Muscle of leg (tissue), 11 donors: ENCODE measurements around the gene LRIT2. TPM values are rescaled to one million over a fixed set of nuclear protein-coding genes. Genes with fewer than 3 reads are reported as not detected.
A peak's percentile ranks its signal among the peaks of the same experiment; 100 is the strongest.
"Not testable (repeated sequence)": the region's sequence is repeated elsewhere in the genome, so short reads cannot be mapped to it uniquely, and the experiment has no call there.

Source experiments
- DNase-seq: peaks from one replicate; pipeline ENCODE4 v3.0.0; 2013
- H3K27ac ChIP-seq: one replicate; pipeline ENCODE4 v1.5.1; 2013; ENCODE audit warnings: mild to moderate bottlenecking, low read length, control low read depth
- H3K27me3 ChIP-seq: one replicate; pipeline ENCODE4 v1.6.1; 2013; ENCODE audit warnings: low read length; ENCODE audit not compliant: control insufficient read depth, insufficient read depth
- H3K36me3 ChIP-seq: one replicate; pipeline ENCODE4 v1.6.1; 2013; ENCODE audit warnings: low read length; ENCODE audit not compliant: control insufficient read depth, insufficient read depth
- H3K4me1 ChIP-seq: one replicate; pipeline ENCODE4 v1.6.1; 2013; ENCODE audit warnings: low read length; ENCODE audit not compliant: control insufficient read depth, insufficient read depth
- H3K4me3 ChIP-seq: one replicate; pipeline ENCODE4 v1.5.1; 2013; ENCODE audit warnings: low read length, control low read depth
- H3K9me3 ChIP-seq: replicated peaks from 2 replicates; pipeline ENCODE4 v1.6.1; 2013; ENCODE audit warnings: low read depth, low read length; ENCODE audit not compliant: control insufficient read depth
- WGBS: methylation state at CpG from one replicate; pipeline ENCODE4 v1.1.5; 2013; ENCODE audit warnings: missing lambda C conversion rate; ENCODE audit not compliant: insufficient coverage; 5-methylcytosine and 5-hydroxymethylcytosine counted together
- polyA plus RNA-seq, 8 donors: library from polyadenylated mRNA; unstranded; fragments of 120-200 nt; gene quantifications; one replicate each; pipeline versions ENCODE4 v1.2.1 to v1.2.3, GENCODE V29; 2013; ENCODE audit warnings: inconsistent platforms in 1 of 8, low replicate concordance in 1 of 8; ENCODE audit not compliant: insufficient read length in 8 of 8, insufficient read depth in 1 of 8
- total RNA-seq: library from RNA; stranded (reverse); fragments of 120-200 nt; gene quantifications from one replicate; pipeline ENCODE4 v1.2.4, GENCODE V29; 2013

LRIT2 gene
- total and polyA plus RNA-seq, 9 donors: not detected

- Histone ChIP-seq H3K9me3 (no peaks in the 10 kb centered on the region), H3K4me3 (no peak overlapping the region), H3K4me1 (no peaks in the 10 kb centered on the region), H3K27me3 (no peaks in the 10 kb centered on the region), H3K36me3 (no peaks in the 10 kb centered on the region), H3K27ac (no peak overlapping the region)
- no peak for DNase-seq
- 62% methylated on average over 11 of the region's 11 CpGs for WGBS
These were observed 39.7 kb downstream of the LRIT2 start for GRCh38 chr10:84185526-84186175.

- H3K4me1 ChIP-seq: peaks cover under 1% of the 10 kb centered on the region
- no peak overlapping the region for H3K4me3 ChIP-seq
- no peak for DNase-seq
- no peaks in the 10 kb centered on the region for H3K36me3 ChIP-seq
- H3K27me3 ChIP-seq: no peaks in the 10 kb centered on the region
- H3K27ac ChIP-seq: no peak overlapping the region
- 50% methylated on average over 2 of the region's 4 CpGs for WGBS
- no peaks in the 10 kb centered on the region for H3K9me3 ChIP-seq
These were observed 40.8 kb downstream of the LRIT2 start for GRCh38 chr10:84184517-84184916.

DNA sequence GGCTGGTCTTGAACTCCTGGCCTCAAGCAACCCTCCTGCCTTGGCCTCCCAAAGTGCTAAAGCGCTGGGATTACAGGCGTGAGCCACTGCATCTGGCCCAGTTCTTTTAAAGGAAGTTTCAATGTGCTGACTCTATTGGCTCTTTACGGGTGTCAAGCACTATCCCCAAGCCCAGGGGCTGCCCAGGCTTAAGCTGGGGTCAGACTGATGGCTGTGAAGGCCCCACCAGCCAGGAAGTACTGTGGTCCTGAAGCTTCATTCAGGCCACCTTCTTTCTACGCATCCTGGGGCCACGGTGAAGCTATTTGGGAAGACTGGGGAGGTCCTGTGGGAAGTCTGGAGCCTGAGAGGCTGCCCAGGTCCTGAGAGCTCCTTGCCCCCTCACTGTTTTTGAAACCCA is 43.7 kb downstream of the LRIT2 start:
- no peak overlapping the region for H3K27ac ChIP-seq
- H3K4me1 ChIP-seq: peaks cover 7% of the 10 kb centered on the region
- no peak for DNase-seq
- no peaks in the 10 kb centered on the region for H3K36me3 ChIP-seq
- no peaks in the 10 kb centered on the region for H3K27me3 ChIP-seq
- 78% methylated on average over 2 of the region's 5 CpGs for WGBS
- H3K9me3 ChIP-seq: no peaks in the 10 kb centered on the region
- no peak overlapping the region for H3K4me3 ChIP-seq

DNA sequence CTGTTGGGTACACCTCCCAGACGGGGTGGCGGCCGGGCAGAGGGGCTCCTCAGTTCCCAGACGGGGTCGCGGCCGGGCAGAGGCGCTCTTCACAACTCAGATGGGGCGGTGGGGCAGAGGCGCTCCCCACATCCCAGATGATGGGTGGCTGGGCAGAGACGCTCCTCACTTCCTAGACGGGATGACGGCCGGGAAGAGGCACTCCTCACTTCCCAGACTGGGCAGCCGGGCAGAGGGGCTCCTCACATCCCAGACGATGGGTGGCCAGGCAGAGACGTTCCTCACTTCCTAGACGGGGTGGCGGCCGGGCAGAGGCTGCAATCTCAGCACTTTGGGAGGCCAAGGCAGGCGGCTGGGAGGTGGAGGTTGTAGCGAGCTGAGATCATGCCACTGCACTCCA is 45.0 kb downstream of the LRIT2 start:
- H3K27me3 ChIP-seq, H3K27ac ChIP-seq, H3K4me3 ChIP-seq, H3K9me3 ChIP-seq, H3K4me1 ChIP-seq, H3K36me3 ChIP-seq, DNase-seq: not testable (repeated sequence)
- no CpG with 5 or more reads among the region's 22 CpGs for WGBS

DNA sequence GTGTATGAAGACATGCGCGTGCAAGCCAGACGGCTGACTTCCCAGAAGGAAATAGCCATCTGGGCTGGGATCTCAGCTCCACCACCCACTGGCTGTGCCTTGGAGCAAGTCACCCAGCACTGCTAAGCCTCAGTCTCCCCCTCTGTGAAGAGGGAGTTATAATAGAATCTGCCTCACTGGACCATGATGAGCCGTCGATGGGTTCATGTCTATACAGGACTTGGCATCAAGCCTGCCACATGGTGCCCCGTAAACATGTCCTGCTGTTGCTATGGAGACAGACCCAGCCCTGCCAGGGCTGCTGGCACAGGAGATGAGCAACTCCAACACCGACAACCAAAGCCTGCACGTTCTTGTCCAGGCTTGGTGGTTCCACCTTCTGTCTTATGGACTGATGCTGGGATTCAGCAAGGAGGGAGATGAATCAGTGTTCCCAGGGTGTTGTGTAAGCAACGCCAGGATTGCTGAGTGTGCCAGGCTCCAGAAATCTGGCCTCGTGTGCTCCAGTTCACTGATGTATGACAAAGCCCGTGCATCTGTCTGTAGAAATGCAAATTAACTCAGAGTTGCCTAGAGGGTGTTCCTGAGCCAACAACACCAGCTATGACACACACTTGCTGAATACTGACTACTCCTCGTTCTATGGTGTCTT is 46.2 kb downstream of the LRIT2 start:
- Histone ChIP-seq H3K9me3 (no peaks in the 10 kb centered on the region), H3K27ac (no peak overlapping the region), H3K4me1 (peaks cover 7% of the 10 kb centered on the region), H3K36me3 (no peaks in the 10 kb centered on the region), H3K4me3 (no peak overlapping the region), H3K27me3 (no peaks in the 10 kb centered on the region)
- peak; percentile 27 for DNase-seq
- 83% methylated on average over 7 of the region's 12 CpGs for WGBS

DNA sequence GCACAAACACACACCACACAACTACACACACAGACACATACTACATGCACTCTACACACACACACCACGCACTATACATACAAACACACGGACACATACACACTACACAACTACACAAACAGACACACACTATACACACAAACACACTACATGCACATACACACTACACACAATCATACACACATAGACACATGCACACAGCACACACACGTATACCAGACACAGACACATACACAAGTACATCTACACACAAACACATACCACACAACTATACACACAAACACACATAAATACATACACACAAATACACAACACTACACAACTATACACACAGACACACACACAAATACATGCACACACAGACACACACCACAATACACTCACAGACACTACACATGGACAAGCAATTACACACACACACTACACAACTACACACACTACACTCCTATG is 47.2 kb downstream of the LRIT2 start:
- 93% methylated on average over 3 of the region's 3 CpGs for WGBS
- Histone ChIP-seq H3K36me3 (no peaks in the 10 kb centered on the region), H3K4me3 (no peak overlapping the region), H3K27me3 (no peaks in the 10 kb centered on the region), H3K27ac (no peak overlapping the region), H3K4me1 (peaks cover 7% of the 10 kb centered on the region), H3K9me3 (no peaks in the 10 kb centered on the region)
- no peak for DNase-seq

GRCh38 chr10:84177541-84178141 is 47.7 kb downstream of the LRIT2 start:
- Histone ChIP-seq H3K27ac (no peak overlapping the region), H3K9me3 (no peaks in the 10 kb centered on the region), H3K27me3 (no peaks in the 10 kb centered on the region), H3K4me1 (peaks cover 7% of the 10 kb centered on the region), H3K4me3 (no peak overlapping the region), H3K36me3 (no peaks in the 10 kb centered on the region)
- 89% methylated on average over 4 of the region's 8 CpGs for WGBS
- DNase-seq: no peak

GRCh38 chr10:84176836-84177474 is 48.4 kb downstream of the LRIT2 start:
- 78% methylated on average over 3 of the region's 4 CpGs for WGBS
- Histone ChIP-seq H3K4me1 (peaks cover 7% of the 10 kb centered on the region), H3K9me3 (no peaks in the 10 kb centered on the region), H3K27me3 (no peaks in the 10 kb centered on the region), H3K4me3 (no peak overlapping the region), H3K27ac (no peak overlapping the region), H3K36me3 (no peaks in the 10 kb centered on the region)
- no peak for DNase-seq

DNA sequence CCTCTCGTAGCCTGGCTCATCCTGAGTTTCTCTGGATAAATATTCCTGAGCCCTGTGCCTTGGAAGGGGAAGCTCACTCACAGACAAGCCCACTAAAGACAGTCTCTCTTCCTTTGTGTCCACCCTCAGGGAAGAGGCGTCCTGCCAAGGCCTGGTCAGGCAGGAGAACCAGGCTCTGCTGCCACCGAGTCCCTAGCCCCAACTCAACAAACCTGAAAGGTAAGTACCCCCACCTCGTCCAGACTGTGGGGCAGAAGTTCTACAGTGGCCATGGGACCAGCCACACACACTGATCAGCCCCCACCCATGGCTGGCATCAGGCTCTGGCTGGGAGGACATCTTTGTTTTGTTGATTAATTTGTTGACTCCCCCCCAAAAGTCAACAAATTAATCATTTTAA is 49.0 kb downstream of the LRIT2 start:
- no peaks in the 10 kb centered on the region for H3K36me3 ChIP-seq
- H3K27me3 ChIP-seq: no peaks in the 10 kb centered on the region
- H3K4me3 ChIP-seq: no peak overlapping the region
- H3K9me3 ChIP-seq: no peaks in the 10 kb centered on the region
- DNase-seq: no peak
- WGBS: 76% methylated on average over 2 of the region's 4 CpGs
- H3K4me1 ChIP-seq: peaks cover 7% of the 10 kb centered on the region
- H3K27ac ChIP-seq: no peak overlapping the region

DNA sequence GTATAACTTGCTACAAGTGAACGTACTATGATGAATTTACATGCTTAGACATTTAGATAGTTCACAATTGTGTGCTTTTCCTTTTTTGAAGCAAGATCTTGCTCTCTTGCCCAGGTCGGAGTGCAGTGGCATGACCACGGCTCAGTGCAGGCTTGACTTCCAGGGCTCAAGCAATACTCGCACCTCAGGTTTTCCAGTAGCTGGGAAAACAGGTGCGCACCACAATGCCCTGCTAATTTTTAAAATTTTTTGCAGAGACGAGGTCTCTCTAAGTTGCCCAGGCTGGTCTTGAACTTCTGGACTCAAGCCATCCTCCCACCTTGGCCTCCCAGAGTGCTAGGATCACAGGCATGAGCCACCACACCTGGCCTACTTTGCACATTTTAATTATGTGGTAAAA is 49.9 kb downstream of the LRIT2 start:
- H3K36me3 ChIP-seq: no peaks in the 10 kb centered on the region
- WGBS: 96% methylated on average over 5 of the region's 6 CpGs
- H3K9me3 ChIP-seq: no peaks in the 10 kb centered on the region
- H3K4me3 ChIP-seq: no peak overlapping the region
- no peak overlapping the region for H3K27ac ChIP-seq
- H3K4me1 ChIP-seq: peaks cover 7% of the 10 kb centered on the region
- H3K27me3 ChIP-seq: no peaks in the 10 kb centered on the region
- no peak for DNase-seq
